Stimulated activated CD8-positive, alpha-beta memory T cell treated with anti-CD3 and anti-CD28 coated beads, Interleukin-7, amount 100 ng/mL, for 4 hours (primary cell): ENCODE results near the gene KRT1.
A peak's percentile ranks its signal among the peaks of the same experiment; 100 is the strongest.

ENCODE experiments used
- DNase-seq, 2 donors: peaks; one replicate each; pipeline ENCODE4 v3.0.0-alpha.2; 2020; ENCODE audit warnings: low read depth in 2 of 2

KRT1 gene

DNA sequence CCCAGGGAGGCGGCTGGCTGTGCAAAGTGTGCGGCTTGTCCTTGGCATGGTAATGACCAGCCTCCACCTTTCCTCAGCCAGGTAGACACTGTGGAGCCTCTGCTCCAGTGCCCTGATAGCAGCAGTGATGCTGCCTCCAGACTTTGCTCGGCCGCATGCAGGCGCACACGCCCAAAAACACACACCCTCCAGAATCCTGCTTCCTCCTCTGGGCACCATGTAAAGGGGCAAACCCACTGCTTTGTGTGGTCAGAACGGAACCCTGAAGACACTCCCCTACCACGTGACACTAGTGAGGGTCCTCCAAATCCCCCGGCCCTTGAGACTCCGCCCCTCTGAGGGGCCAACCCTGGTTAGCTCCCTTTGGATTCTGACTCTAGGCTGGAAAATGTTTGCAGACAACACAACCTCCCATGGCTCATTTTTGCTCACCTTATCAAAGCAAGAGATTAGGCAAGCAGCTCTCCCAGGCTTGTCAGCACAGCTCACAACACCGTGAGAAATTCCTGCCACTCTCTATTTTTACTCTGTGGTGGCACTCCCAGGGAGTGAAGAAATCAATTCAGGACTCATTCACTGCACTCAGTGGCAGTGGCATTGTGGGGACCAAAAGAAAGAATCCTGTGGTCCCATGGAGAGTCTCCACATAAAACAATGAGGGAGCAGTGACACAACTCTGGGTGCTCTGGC is 18.6 kb upstream of the KRT1 start:
- DNase-seq = no peak

DNA sequence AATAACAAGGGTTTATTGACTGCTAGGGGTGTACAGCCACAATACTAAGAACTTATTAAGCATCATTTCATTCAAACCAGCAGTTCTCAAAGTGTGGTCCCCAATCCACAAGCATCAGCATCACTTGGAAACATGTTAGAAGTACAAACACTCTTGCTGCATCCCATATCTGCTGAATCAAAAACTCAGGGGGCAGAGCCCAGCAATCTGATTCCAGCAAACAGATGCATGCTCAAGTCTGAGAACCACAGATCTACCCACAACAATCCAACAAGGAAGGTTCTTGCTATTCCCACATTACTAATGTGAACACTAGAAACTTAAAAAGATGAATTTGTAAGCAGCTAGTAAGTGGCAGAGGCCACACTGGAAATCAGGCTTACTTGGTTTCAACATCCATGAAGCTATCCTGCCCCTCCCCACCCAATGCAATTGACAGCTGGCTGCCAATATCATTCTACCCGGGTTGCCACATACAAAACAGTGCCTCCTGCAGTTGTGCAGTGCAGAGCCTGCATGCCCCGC is 16.9 kb upstream of the KRT1 start:
- DNase-seq = no peak

DNA sequence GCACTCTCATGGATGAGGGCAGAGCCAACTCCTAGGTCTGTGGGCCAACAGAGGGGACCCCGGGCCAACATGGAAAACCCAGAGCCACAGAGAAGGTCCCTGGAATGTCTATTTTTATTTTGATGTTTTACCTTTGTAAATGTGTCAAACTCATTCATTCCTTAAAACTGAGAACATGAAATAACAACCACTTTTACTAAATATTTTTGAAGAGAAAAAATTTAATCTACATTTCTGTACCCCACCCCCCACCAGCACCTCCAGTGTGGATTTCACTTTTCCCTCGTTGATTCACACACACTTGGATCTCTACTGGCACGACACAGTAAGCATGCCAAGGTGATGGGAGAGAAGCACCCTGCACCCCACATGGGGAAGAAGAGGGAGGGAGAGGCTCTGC is 16.4 kb upstream of the KRT1 start:
- no peak for DNase-seq

DNA sequence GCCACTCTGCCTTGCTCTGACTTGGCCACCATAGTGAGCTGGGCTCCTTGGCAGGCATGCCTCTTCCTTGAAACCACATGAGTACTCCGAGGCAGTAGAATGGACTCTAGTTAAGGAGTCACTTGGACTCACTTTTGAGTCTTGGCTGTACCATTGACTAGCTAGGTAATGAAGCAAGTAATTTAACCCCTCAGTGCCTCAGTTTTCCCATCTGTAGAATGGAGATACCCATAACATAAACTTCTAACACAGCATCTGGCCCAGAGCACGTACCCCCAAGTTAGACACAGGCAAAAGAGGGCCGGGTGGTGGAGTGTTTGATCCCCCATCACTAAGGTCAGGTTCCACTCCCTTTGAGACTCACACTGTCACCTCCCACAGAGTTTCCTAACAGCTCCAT is 14.8 kb upstream of the KRT1 start:
- no peak for DNase-seq

DNA sequence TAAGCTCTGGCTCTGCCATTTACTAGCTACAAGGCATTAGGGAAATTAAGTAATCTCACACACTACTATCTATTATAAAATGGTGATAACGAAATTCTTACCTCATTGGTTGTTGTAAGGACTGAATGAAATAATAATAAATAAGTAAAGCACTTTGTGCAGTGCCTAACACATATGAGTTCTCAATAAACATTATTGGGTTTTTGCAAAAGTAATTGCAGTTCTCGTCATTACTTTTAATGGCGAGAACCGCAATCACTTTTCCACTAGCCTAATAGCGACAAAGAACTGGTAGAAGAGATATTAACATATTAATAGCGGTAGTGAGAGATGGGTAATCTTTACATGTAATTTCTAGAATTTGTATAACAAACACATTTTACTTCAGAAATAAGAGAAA is 13.9 kb upstream of the KRT1 start:
- DNase-seq = no peak

DNA sequence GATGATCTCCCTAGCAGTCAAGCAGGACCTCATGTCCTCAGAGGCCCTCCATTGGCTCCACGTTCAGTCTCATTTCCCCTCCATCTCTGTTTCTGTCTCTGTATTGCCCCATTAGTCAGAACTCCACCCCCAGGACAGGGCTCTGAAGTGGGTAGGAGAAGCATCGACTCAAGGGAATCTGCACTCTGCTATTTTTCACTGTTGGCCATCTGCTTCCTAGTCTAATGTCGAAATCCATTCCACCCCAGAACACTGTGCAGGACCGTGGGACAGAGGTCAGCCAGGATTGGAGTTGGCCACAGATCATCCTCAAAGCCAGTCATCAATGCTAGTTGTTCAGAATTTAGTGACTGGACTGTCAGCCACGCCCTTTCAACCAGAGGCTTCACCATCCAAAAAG is 13.1 kb upstream of the KRT1 start:
- DNase-seq = no peak

DNA sequence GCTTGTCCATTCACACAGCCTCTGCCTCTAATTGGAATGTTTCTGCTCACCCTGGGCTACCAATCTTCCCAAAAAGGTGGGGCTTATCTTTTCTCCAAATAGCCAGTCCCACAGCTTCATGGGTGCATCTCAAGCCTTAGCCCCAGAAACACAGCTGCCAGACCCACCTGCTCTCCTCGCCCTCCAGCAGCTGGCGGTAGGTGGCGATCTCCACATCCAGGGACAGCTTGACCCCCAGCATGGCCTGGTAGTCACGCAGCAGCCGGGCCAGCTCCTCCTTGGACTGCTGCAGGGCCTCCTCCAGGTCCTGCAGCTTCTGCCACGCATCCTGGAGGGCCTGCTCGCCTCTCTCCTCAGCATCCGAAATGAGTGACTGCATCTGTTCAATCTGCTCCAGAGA is 12.0 kb upstream of the KRT1 start:
- DNase-seq = no peak

DNA sequence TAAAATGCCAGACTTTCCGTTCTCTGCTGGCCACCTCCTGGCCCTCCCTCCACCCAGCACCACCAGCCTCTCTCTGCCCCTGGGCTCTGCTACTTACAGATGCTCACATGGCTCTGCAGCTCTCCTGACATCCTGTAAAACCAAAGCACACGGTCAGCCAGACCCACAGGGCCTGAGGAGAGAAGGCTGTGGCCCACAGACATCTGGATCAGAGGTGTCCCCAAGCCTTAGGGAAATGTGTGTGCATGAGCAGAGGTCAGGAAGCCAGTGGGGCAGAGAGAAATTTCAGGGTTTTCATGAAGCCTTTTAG is 11.6 kb upstream of the KRT1 start:
- no peak for DNase-seq

DNA sequence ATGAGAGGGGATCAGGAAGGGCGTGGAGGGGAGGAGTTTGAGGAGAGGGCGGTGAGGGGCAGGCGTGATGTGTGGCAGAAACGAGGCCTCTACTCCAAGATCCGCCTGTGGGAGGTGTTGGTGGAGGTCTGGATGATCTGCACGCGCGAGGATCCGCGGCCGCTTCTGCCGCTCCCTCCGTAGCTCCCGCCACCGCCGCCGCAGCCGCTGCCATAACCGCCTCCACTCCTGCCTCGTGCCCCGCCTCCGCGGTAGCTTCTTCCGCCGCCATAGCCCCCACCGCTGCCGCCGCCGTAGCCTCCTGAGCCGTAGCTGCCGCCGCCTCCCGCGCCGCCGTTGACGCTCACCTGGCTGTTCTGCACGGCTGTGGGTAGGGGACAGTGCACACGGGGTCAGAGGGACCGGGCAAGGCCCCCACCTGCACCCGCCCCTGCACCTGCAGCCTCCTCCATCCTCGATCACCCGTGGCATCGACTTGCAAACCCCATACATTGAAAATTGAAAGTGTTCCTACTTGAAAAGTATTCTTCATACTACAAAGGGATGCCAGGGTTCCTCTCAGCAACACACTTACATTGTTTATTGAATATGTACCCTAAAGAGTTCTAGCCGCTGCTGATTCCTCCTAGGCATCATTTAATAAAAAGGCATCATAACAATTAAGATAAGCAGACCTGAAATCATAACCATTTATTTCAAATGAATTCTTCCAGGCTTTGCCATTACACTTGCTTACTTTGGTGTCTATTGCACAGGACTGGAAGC is 11.1 kb upstream of the KRT1 start:
- DNase-seq = peak in 1 of 2 donors; percentile 47

DNA sequence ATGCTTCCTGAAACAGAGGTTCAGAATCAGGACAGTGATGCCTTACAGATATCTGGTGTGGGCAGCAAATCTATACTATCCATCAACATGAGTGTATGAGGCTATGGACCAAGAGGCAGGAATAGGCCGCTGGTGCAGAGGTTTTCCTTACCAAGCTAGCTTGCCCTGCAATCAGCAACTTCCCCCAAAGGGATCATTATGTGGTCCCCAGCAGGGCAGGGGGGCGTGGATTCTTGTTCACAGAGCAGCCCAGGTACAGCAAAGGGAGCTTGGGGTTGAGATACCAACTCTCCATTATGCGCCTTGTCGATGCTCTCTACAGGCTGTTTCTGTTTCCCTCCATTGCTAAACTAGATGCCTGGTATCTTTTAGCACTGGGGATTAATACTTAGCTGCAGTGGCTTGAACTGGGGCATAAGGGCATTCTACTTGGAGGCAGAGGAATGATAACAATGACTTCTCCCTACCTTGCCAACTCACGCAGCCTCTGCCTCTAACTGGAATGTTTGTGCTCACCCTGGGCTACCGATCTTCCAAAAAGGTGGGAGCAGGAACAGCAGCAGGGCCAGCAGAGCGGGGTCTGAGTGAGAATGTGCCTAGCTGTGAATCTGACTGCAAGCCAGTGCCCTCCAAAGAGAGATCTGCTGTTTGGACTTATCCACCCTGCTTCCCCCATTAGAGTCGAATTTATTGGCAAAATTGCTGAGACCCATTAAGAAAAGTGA is 10.3 kb upstream of the KRT1 start:
- DNase-seq = no peak

DNA sequence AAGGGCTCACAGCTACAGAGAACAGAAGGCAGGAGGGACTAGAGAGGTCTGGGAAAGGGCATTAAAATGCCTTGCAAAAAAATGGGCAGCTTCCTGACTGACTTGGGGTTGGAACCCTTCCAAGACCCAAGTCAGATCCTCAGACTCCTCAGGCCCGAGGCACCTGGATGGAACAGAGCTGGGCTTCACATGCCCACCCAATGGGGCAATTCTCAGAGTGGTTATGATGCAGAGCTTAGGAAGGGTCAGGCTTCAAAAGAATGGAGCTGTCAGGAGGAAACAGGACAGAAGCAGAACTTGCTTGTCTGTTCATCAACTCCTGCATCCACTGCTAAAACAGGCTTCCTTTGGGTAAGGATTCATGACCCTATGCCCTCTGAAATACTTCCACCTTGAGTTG is 9.7 kb upstream of the KRT1 start:
- no peak for DNase-seq

DNA sequence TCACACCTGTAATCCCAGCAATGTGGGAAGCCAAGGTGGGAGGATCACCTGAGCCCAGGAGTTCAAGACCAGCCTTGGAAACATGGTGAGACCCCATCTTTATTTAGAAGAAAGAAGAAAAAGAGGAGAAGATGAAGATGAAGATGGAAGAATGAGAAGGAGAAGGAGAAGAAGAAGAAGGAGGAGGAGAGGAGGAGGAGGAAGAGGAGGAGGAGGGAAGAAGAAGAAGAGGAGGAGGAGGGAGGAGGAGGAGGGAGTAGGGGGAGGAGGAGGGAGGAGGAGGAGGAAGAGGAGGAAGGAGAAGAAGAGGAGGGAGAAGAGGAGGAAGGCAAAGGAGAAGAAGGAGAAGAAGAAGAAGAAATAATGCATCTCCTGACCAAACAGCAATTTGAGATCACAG is 9.0 kb upstream of the KRT1 start:
- DNase-seq = no peak

DNA sequence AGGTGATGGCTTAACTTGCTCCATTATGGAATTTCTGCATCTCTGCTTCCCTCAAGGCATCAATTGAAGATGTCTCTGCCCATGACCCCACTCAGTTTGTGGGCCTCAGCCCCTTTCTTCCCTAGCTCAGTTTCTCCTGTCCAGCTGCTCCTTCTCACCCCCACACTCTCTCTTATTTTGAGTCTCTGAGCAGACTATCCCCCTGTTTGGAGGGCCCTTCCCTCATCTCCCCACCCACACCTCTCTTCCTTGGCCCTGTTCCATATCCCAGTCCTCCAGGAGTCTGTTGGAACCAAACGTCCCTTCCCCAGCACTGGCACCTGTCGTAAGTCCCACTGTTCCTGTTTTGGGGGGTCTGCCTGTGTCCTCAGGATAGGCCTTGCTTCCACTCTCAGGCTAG is 8.3 kb upstream of the KRT1 start:
- no peak for DNase-seq

DNA sequence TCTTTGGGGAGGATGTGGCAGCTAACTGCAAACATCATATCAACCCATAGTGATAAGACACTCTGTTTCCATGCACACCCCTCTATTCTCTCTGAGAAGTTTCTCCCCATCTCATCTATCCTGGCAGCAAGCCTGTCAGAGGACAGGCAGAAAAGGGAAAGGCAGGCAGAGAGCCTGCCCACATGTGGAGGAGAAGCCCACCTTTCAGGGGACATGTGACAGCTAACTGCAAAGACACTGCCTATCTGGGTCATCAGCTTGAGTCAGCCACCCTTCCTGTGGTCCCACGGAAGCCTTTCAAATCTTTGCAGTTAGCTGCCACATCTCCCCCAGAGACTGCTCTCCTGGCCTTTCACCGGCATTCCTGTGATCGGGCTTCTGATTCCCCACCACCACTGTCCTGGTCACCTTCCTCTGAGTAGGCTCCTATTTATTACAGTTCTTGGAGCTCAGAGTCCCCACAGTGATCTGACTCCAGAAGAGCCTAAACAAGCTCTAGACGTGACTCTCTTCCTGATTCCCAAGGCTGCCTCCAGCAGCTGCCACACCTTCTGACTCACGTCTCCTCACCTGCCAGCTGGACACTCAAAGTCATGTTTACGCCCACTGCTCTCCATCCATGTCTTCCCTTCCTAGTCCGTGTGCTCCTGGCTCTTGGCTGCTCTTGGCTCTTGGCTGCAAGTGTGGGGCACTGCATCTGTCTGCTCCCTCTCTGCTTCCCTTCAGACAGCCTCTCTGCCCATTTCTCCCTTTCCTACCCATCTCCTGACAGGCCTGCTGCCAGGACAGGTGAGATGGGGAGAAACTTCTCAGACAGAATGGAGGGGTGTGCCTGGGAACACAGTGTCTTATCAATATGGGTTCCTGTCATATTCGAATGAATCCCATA is 7.5 kb upstream of the KRT1 start:
- DNase-seq = no peak

DNA sequence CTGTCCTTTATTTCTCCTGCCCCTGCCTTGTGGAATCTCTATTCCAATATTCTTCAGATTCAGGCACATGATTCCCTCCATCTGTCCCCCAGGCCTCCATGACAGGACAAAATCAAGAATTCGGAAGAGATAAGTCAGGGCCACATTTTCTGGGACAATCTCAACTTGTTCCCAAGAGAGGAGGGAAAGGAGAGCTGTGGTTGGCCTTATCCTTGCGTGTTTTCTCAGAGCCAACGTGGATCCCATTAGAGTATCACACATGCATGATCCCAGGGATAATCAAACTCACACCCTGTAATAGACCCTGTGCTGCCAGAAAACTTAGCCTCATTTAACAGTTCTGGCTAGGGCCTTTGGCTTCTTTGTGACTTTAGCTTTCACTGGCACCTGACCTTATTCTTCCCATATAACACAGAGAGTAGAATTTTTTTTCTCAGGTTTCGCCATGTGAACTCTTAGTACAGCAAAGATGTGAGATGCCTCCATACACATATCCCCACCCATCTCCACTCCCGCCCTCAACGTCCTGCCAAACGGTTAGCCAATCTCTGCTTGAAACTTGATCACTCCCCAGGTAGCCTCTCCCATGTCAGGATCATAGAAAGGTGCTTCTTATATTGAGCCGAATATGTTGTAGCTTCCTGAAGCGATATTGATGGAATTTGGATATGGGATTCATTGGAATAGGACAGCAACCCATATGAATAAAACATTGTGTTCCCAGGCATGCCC is 6.7 kb upstream of the KRT1 start:
- no peak for DNase-seq

DNA sequence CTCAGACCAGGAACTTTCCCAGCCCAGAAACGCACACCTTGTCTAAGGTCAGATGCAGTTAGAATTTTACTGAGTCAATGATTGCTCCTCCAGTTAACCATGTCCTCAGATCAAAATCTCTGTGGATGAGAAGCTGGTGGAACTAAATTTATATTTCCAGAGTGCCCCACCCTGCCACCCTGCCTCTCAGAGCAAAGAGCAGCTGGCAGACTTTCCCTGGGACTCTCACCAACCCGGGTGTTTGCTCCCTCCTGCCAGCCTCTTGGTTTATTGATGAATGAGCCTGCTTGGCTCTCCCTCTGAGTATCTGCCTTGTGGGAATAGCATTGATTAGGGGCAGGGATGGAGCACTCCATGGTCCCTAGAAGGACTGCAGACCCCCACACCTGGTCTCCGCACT is 5.9 kb upstream of the KRT1 start:
- no peak for DNase-seq

DNA sequence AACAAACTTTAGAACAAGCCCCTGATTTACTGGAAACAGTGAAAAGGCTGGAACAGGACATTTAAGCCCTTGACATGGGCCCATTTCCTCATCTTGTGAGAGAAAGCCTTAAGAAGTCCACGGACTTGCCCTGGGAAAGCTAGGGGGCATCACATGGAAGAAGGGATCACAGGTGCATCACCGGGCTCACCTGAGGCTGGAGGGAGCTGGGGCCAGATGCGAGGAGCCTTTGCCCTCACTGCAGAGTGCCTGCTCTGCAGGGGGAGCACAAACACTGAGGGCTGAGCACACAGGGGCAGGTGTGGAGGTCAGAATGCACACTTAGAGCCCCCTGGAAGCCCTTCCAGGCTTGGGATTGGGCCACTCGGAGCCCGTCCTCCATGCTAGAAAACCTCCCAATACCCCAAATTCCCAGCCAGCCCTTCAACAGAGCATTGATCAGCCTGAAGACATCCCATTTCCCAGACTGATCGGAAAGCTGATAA is 5.2 kb upstream of the KRT1 start:
- no peak for DNase-seq

DNA sequence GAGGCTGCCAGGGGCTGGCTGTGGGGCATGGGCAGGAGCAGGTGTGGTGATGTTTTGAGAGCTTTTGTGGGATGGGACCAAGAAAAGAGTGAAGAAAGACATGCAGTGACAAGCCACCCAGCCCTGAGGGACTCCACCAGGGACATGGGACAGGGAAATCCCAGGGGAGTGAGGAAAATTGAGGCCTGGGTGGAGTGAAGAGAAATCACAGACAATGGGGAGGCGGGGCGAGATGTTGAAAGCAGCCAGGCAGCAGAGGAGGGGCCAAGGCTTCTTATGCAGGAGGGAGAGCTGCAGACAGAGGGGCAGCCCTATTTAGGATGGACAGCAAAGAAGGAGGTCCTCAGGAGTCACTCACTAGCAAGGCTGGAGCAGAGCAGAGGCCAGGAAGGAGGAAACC is 4.2 kb upstream of the KRT1 start:
- DNase-seq = no peak

DNA sequence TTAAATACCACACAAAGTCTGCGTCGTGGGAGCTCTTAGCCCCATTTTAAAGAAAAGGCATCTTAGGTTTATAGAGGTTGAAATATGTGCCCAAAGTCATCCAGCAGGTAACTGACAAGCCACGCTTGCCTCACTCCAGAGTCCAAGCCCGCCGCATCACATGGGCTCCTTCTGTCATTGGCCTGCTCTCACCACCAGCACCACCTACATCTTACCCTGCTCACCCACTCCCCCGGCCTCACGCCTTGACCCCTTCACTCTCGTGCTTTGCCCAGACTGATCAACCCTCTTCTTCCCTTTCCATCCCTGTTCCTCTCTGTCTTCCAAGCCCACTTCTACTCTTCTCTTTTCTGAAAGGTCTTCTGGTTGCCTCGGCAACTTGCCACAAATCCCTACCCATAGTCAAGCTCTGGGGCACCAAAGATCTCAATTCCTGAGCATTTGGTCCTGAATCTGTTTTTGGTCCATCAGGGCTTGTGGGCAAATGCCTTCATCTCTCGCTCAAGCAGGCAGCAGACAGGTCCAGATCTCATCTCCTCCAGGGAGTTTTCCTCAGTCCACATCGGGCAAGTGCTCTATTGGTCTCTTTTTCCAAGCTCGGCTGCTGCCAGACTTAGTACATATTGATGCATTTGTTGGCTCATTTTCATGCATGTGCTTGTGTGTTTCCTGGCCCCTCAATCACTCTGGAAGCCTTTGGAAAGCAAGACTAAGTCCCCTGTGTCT is 3.5 kb upstream of the KRT1 start:
- DNase-seq = no peak

DNA sequence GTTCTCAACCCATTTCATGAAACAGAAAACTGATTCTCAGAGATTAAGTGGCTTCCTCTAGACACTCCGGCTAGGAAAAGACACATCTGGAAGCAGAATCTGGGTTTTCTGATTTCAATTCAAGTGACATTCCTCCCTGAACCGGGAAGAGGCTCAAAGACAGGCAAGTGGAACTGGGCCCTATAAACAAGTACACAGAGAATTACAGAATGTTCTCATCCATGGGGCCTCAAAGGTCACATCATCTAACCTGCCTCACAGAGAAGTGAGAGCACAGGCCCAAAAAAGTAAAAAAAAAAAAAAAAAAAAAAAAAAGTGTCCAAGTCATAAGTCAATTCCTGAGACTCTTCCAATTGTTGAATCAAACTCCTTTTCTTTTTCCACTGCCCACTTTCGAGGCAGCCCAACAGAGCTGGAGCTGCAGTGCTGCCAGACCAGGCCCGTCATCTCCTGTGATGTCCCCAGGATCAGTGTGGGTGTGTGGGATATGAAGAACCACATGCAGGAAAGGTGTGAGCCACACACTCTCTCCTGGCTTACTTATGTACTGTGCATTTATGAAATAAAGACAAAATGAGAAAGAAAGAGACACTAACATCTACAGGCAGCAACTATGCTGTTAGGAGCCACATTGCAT is 2.8 kb upstream of the KRT1 start:
- DNase-seq = no peak
